NCI-H1694 treated with DMSO at 0.1 percent for 48 hours (cell line): Measurements from ENCODE around the gene LONRF2.
"Not testable (repeated sequence)": the region's sequence is repeated elsewhere in the genome, so short reads cannot be mapped to it uniquely, and the experiment has no call there.

Experiments
- DNase-seq: peaks from one replicate; lab custom pipeline; 2025; lab: John Stamatoyannopoulos, UW

The LONRF2 gene

GRCh38 chr2:100321866-100322820, at the start of gene LONRF2:
LONRF2 (minus strand) TSS chr2:100322501; CDS start chr2:100322093, 408 bp downstream.
- peak; percentile 42 for DNase-seq

- no peak for DNase-seq
These were observed 44.9 kb upstream of the LONRF2 start for GRCh38 chr2:100367163-100367562.

GRCh38 chr2:100365434-100365833, 43.1 kb upstream of the LONRF2 start:
- peak; percentile 3 for DNase-seq

DNA sequence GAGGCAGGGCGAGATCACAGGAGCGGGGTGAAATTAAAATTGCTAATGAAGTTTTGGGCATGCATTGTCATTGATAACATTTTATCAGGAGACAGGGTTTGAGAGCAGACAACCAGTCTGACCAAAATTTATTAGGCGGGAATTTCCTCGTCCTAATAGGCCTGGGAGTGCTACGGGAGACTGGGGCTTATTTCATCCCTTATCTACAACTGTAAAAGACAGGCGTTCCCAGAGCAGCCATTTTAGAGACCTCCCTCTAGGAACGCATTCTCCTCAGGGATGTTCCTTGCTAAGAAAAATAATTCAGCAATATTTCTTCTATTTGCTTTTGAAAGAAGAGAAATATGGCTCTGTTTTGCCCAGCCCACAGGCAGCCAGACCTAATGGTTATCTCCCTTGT, 40.0 kb upstream of the LONRF2 start:
- DNase-seq, result not testable (repeated sequence)

DNA sequence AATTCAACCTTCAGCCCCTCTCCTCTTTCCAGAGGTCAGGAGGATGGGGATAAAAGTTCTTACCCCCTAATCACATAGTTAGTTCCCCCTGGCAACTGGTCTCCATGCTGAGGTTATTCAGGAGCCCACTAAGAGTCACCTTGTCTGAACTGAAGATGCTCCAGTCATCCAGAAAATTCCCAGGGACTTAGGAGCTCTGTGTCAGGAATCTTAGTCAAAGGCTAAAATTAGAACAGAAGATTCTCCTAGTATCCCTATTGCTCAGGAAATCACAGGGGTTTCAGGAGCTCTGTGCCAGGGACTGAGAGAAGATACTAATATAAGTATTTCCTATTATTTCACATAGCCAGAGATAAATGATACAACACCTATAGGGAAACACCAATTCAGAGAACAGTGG, 37.3 kb upstream of the LONRF2 start:
- no peak for DNase-seq

DNA sequence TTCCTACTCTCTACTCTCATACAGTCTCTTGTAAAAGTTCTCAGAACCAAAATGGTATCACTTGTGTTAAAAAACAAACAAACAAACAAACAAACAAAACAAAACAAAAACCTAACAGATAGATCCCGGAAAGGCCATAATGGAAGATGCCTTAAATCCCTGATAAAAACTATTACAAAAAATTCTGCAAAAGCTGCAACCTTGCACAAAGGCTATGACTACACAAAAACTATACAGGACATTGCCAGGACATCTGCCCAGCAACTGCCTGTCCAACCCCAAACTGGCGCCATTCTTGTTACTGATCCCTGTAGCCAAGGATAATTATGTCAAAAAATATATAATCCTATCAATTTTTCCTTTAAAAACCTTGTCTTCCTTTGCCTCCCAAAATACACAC, 36.3 kb upstream of the LONRF2 start:
- DNase-seq, result no peak

DNA sequence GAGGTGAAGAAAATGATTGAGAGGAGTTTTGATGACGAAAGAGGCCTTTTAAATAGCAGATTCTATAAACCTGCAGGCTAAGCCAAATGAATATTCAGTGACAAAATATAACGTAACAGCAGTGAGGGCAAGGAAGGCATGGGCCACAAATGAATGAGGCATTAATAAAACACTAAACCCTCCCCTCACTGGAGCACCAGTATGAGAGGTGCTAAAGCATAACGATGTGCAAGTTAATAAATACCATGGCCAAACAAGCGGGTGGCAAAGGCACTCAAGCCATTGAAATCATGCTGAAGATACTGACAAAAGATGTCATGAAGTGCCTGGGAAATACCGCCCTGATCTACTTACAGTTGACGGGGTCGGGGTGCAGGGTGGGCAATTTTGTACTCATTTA, 30.2 kb upstream of the LONRF2 start:
- no peak for DNase-seq

DNA sequence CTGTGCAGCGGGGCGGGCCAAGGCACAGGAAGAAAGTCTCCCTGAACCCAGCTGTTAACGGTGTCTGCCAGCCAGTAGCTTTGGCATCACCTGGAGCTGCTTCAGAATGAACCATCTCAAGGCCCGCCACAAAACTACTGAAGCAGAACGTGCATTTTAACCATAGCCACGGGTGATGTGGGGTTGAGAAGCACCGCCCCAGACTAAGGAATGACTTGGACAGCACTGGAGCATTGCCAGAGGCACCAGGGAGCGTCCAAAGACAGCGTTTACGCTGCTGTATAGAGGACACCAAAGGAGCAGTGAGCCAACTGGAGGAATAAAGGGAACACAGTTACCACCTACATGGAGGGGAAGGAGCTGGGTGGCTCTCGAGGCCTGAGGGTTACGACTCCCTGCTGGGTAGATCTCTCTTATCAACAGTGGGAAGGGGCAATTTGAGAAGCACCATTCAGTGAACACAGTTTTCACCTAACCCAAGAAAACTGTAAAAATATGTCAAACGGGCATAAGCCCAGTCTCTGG, 28.4 kb upstream of the LONRF2 start:
- DNase-seq, result no peak

GRCh38 chr2:100345144-100345543, 22.8 kb upstream of the LONRF2 start:
- DNase-seq, result not testable (repeated sequence)

DNA sequence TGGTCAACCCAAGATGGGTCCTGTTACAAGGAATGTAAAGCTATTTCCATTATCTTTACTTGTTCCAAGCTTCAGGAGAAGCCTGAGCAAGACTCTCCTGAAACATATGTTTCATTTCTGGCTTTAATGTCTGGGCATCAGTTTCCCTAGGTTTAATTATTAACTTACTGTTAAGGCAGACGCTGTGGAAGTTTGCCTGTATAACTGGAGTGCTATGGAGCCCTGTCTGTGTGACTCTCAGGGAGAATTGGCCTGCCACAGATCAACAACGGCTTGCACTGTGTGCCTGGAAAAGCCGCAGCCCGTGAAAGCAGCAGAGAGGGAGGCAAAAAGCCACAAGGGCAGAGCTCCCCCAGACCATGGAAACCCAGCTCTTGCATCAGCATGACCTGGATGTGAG, 22.1 kb upstream of the LONRF2 start:
- DNase-seq, result no peak

DNA sequence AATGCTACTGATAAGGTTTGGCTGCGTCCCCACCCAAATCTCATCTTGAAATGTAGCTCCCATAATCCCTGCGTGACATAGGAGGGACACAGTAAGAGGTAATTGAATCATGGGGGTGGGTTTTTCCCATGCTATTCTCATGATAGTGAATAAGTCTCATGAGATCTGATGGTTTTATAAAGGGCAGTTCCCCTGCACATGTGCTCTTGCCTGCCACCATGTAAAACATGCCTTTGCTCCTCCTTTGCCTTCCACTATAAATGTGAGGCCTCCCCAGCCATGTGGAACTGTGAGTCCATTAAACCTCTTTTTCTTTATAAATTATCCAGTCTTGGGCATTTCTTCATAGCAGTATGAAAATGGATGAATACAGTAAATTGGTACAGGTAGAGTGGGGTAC, 20.2 kb upstream of the LONRF2 start:
- DNase-seq, result not testable (repeated sequence)

DNA sequence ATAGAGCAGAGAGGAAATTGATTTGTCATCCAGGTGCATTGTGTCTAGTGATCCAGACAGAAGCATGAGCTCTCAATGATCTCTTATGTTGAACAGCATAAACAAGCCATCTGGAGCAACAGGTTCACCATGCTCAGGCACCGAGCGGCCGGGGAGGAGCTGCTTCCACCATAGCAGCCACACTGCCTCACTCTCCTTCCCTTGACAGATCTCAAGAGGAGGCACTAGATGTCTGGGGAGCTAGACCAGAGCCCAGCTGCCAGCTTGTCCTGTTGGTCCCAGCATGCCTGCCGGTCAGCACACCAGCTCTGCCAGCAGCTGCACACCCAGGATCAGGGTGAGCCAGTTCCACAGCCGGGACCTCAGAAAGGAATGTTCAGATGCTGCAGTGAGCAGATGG, 17.5 kb upstream of the LONRF2 start:
- DNase-seq, result no peak

GRCh38 chr2:100334929-100335328, 12.6 kb upstream of the LONRF2 start:
- no peak for DNase-seq

DNA sequence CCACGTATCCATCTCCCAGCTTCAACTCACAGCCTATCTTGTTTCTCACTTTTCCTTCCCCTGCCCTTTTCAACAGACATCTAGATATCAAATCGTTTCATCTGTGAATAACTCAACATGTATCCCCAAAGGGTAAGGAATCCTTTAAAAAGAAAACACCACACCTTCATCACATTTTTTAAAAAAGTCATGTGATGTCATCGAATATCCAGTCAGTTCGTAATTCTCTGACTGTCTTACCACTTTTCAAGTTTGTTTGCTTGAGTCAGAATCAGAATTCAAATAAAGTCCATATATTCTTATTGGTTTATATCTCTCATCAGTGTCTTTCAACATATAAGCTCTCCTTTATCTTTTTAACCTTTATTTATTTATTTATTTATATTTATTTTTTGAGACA, 5.4 kb upstream of the LONRF2 start:
- no peak for DNase-seq

DNA sequence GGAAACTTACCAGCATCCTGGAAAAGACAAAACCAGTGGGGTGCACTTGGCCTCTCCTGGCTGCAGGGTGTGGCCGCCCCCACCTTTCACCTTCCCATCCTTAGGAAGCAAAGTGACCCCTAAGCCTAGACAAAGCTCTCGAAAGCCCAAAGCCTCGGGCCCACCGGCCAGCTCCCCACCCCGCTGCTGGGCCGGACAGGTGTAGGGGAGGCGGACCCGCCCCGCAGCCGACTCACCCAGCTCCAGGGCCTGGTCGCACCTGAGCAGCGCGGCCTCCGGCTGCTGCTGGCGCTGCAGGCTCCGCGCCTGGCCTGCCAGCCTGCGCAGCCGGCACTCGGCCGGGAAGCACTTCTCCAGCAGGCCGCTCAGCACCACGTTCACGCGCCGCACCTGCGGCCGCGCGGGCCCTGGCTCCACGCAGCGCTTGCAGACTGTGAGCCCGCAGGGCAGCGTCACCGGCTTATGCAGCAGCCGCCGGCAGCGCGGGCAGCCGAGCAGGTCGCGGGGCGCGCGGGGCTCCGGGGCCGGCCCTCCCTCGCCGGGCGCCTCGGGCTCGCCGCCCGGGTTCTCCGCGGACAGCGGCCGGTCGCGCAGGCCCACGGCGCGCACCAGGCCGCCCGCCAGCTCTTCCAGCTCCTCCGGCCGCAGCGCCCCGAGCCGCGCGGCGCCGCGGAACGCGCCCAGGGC, 979 bp downstream of the LONRF2 start:
- DNase-seq, result peak; percentile 45

GRCh38 chr2:100320547-100321178, 1.6 kb downstream of the LONRF2 start:
- no peak for DNase-seq

GRCh38 chr2:100317634-100318033, 4.7 kb downstream of the LONRF2 start:
- DNase-seq, result no peak

DNA sequence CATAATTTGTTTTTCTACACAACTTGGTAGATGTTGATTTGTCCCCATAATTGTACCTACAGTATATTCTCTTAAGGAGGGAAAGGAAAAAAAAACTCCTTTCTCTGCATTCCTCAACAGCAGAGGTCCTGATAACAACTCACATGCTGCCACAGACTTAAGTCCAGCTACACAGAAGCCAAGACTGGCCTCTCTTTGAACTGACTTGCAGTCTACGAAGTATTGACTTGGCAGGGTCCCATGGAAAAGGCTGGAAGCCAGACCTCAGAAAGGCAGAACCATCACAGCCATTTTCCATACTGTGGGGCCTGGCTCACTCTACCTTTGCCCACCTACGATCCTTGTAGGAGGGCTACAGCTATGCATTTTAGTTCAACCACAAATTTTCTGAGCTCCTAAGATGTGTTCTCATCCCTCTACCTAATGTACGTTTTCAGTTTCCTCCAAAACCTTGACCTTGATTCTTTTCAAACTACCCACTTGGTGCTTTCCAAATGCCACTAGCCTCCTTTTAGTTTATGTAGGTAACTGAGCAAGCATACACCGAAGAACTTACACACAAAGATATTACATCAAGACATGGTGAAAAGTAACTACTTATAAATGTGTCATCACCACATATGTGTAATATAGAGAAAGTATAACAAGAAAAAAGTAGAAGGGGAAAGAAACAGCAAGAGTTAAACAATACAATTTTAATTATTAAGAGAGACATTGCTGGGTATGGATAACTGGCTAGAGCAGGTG, 12.2 kb downstream of the LONRF2 start:
- DNase-seq, result no peak

DNA sequence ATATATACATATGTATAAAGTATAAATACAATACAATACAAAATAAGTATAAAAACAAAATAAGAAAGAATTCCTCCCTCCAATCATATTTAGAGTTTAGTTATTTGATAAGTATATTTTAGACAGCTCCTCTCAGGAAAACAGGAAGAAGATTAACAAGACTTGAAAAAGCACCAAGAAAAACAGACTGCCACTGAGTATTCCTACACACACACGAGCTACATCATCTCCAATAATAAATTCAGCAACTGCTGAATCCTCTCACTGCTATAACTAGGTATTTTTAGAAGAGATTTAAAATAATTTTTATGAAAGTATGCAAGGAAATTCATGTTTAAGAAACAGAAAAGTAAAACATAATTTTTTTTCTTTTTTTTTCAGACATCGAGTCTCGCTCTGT, 13.0 kb downstream of the LONRF2 start:
- no peak for DNase-seq

DNA sequence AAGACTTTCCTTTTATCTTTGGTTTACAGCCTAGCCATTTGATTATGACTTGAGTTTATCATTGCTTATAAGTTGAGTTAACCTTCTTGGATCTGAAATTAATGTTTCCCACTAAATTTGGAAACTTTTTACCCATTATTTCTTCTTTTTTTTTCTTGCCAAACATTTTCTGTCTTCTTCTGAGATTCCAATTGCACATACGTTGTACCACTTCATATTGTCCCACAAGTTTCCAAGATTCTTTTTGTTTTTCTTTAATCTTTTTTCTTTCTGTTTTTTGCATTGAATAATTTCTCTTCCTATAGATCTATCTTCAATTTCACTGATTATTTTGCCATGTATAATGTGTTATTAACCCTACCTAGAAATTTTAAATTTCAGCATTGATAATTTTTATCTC, 18.6 kb downstream of the LONRF2 start:
- DNase-seq, result no peak

- no peak for DNase-seq
These were observed 19.8 kb downstream of the LONRF2 start for GRCh38 chr2:100302585-100302892.
